ENCODE results near the gene POLR3A.
"Not testable (repeated sequence)": the region's sequence is repeated elsewhere in the genome, so short reads cannot be mapped to it uniquely, and the experiment has no call there.

Gene POLR3A

DNA sequence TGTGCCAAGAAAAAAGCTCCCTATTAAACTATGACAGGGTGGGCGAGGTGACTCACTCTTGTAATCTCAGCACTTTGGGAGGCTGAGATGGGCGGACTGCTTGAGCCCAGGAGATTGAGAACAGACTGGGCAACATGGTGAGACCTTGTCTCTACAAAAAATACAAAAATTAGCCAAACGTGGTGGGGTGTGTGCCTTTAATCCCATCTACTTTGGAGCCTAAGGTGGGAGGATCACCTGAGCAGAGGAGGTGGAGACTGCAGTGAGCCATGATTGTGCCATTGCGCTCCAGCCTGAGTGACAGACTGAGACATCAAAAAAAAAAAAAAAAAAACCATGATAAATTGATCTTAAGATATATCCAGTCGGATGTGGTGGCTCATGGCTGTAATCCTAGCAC is 11.5 kb downstream of the POLR3A start:
- DNase-seq: no peak

GRCh38 chr10:78015546-78015945 is 13.8 kb downstream of the POLR3A start:
- DNase-seq: no peak

DNA sequence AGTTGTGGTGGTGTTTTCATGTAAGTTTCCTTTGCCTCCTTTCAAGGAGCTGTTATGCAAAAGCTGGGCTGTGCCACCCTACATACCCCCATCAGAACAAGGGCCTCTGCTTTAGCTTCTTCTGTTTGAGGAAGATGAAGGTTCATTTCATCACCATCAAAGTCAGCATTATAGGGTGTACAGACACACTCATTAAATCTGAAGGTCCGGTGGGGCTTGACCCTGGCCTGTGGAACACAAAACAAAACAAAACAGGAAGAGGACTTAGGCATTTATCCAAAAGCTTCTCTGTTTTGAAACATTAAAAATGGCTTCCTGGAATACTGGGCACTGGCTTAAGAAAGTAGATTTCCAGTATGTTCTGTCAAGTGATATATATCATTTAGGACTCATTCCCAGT is 15.8 kb downstream of the POLR3A start:
- DNase-seq: no peak

GRCh38 chr10:78011065-78011464 is 18.2 kb downstream of the POLR3A start:
- no peak for DNase-seq

- no peak for DNase-seq
Observed at GRCh38 chr10:78010278-78010677, 19.0 kb downstream of the POLR3A start.

DNA sequence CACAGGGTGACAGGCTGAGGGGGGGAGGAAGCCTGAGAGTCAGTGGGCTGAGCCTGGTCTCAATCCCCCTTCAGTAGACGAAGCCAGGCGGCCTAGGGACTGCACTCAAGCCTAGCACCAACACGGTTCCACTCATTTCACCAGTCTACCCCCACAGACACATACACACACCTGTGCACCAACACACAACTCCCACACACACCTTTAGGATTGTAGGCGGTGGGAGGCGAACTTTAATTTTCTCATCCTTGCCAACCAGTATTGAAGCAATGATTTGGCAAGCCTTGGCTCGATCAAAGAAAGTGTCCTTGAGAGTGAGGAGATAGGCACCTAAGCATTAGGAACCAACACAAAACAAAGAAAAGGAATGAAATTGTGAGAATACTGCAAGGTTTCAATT is 19.7 kb downstream of the POLR3A start:
- DNase-seq: no peak

DNA sequence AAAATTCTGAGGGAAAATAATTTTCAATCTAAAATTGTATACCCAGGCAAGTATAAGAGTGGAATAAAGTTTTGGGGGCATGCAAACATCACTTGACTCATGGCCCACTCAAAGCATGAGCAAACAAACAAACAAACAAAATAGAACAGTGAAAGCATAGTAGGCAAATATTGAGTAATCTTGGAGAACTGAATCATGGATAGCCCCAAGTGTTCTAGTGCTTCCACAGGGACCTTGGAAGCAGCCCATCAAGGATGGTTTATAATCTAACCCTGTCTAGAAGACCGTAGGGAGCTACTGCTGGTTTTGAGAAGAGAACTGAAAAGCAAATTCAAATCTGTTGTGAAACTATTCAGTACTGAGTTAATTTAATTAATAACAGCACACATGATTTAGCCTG is 22.1 kb downstream of the POLR3A start:
- DNase-seq: no peak

GRCh38 chr10:78004215-78005026 is 24.9 kb downstream of the POLR3A start:
- DNase-seq: no peak

DNA sequence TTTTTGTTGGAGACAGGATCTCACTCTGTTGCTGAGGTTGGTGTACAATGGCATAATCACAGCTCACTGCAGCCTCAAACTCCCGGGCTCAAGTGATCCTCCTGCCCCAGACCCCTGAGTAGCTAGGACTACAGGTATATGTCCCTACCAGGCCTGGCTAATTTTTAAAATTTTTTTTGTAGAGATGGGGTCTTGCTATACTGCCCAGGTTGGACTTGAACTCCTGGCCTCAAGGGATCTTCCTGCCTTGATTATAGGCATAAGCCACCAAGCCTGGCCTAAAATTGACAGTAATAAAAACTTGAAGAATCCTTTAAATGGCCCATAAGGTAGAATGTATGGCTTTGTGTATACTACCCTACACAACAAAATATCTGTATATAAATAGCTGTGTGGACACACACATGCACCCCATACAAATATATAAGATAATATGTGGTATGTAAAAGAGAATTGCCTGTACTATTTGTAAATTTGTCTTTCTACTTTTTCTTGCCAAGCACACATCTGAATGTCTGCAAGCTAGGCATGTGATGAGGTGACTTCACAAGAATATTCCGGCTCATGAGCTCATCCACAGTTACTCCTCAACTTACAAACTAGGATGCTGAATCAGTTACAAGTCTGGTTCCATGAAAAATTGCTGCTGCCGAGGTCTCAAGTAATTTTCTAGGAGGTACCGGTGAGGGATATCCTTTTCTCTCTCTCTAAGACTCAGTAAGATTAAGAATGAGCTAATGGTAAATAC is 26.6 kb downstream of the POLR3A start:
- DNase-seq: no peak

- DNase-seq: no peak
Observed at GRCh38 chr10:78000956-78001472, 28.3 kb downstream of the POLR3A start.

- DNase-seq: no peak
Observed at GRCh38 chr10:78000206-78000605, 29.1 kb downstream of the POLR3A start.

DNA sequence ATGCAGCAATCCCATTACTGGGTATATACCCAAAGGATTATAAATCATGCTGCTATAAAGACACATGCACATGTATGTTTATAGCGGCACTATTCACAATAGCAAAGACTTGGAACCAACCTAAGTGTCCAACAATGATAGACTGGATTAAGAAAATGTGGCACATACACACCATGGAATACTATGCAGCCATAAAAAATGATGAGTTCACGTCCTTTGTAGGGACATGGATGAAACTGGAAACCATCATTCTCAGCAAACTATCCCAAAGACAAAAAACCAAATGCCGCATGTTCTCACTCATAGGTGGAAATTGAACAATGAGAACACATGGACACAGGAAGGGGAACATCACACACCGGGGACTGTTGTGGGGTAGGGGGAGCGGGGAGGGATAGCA is 30.5 kb downstream of the POLR3A start:
- not testable (repeated sequence) for DNase-seq

- DNase-seq: no peak
Observed at GRCh38 chr10:77993620-77994019, 35.7 kb downstream of the POLR3A start.

DNA sequence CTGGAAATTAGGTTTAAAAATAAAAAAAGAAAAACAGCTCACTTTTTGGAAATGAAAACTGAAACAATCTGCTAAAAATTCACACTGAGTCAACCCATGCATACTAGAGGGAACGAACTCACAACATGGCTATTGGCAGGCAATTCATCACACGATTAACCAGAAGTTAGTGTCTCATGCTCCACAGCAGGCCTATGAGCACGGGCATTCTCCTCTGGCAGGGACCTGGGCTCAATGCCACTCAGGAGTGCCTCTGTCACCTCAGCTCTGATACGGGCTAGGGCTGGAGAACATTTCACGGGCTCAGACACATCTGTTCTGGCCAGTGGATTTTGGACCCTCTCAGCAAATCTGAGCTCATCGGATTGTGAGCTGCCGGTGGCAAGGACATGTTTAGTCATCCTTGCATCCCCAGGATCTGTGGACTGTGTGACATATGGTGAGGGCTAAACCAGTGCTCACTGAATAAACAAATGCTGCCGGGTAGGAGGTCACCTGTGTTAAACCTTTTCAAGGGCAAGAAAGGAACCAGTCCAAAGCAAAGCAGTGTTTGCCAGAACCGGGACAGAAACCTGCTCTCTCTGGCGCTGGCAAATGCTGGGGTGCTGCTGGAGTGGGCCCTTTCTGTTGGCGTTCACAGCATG is 40.1 kb downstream of the POLR3A start:
- DNase-seq: no peak

DNA sequence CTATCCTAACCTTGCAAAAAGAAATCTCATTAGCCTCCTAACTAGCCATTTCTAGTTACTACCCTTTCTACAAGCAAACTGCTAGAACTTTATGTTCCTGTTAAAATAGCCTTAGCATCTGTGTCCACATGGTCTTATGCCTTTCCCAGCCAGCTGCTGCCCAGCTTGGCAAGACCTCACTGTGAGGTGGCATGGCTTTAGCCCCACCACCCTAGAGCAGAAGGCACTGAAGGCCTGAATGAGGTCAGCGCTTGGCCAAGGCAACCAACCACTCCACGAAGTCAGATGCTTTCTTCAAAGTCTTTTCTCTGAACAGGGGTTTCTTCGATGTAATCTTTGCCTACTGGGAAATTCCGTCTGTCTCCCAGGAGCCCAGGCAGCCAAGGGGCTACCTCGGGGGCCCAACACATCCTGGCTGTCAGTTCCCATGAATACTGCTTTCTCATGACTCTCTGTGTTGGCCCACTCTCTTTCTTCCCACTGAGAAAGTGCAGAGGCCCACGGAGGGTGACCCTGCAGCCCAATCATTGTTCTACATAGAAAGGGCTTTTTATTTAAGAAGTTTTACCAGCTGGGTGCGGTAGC is 41.6 kb downstream of the POLR3A start:
- DNase-seq: no peak

GRCh38 chr10:77984986-77985385 is 44.3 kb downstream of the POLR3A start:
- DNase-seq: no peak

DNA sequence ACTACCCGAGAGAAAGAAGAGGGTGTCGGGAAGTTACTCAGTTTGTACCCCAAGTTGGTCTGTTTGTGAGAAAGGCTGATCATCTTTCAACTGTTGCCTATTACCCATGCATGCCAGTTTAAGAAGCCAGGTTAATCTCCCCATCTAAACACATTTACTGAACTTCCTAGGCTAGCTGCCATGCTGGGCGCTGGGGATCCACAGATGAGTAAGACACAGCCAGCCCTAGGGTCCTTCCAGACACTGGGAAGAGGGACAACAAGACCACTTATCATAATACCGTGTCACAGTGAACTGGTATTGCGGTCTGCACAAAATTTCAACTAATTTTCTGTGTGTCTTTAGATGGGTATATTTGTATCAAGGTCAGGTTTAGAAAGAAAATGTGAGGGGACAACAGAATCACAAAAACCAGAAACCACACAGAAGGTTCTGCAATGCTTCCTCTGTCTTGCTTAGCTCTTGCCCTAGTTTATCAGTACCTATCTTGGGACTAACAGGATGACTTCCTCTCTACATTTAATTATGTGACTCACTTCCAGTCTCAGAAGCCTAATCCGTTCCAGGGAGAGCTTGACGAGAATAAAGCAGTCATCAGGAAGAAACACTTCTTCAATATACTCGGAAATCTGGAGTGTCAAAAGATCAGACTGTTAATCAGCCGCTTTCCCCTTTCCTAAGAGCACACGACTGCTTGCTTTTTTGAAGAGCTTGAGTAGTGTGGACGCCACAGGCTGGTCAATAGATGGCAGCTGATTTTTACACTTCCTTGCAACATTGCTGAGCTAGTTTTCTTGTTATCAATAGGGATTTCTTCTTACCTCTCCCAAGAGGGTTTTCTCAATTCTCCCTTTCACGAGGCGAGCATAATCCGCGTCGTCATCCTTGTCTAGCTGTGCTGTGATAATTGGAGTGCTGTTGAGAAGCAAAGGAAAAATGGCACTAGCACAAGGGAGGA is 45.7 kb downstream of the POLR3A start:
- DNase-seq: no peak

DNA sequence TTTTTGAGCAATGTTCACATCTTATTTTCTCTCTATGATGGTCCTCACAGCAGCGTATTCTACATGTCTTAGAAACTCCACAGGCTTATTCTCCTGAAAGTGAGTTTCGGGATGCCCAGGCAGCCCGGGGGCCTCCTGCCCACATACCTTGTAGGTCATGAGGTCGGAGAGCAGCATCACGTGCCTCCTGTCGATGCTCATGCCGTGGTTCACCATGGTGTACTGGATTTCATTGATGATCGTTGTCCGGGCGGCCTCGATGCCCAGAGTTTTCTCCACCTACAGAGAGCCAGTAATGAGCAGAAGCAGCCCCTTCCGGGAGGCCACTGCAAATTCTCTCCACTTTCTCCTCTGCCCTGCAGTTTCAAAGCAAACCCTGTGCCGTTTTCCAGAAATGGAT is 48.0 kb downstream of the POLR3A start:
- no peak for DNase-seq

GRCh38 chr10:77979221-77979620 is 50.1 kb downstream of the POLR3A start:
- DNase-seq: no peak

GRCh38 chr10:77978360-77978759 is 51.0 kb downstream of the POLR3A start:
- no peak for DNase-seq

GRCh38 chr10:77977934-77978333 is 51.4 kb downstream of the POLR3A start:
- DNase-seq: no peak

DNA sequence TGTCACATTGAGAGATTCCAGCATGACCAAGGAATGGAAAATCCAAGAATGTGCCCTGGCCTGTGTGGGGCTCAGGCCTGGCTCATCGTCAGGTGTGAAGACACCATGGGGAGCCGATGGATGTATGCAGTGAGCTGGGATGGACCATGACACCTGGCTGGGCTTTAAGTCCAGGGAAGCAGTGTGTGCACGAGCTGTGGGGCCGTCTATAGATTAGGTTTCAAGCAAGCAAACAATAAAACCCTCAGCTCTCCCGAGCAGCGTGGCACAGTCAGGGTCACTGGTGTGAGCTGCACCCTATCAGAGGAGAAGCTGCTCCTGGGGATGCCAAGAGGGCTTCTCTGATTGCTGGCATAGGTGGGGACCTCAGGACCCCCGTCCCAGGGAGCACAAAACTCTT is 52.3 kb downstream of the POLR3A start:
- no peak for DNase-seq
